ENCODE measurements around the gene GALNT17. TPM values are rescaled to one million over a fixed set of nuclear protein-coding genes. Genes with fewer than 3 reads are reported as not detected.

The GALNT17 gene
- total RNA-seq, 2 donors from 2014 or later, result 46.7 to 58.1 TPM

- Histone ChIP-seq H3K27me3 (replicated peaks; ENCODE audit: insufficient read depth) (no peaks in the 10 kb centered on the region), H3K9me3 (no peaks in the 10 kb centered on the region), H3K27ac (no peak overlapping the region), H3K4me3 (no peak overlapping the region), H3K36me3 (no peaks in the 10 kb centered on the region), H3K4me1 (replicated peaks) (no peaks in the 10 kb centered on the region)
- intact Hi-C loops (cut with DNase I), result no loop called here
- TF ChIP-seq POLR2AphosphoS5 (IDR thresholded peaks at IDR 0.05) (no peak), CTCF (IDR thresholded peaks at IDR 0.05) (no peak), POLR2A (IDR thresholded peaks at IDR 0.05) (no peak)
- DNase-seq (ENCODE audit: low spot score), result no peak
These were observed 222.8 kb downstream of the GALNT17 start for GRCh38 chr7:71354716-71355115.

- intact Hi-C loops (cut with DNase I), result no loop called here
- WGBS, result 42% methylated on average over 4 of the region's 4 CpGs
- no peak overlapping the region for H3K27ac ChIP-seq
These were observed 229.6 kb downstream of the GALNT17 start for GRCh38 chr7:71361451-71362032.

GRCh38 chr7:71362240-71362639 is 230.3 kb downstream of the GALNT17 start:
- no peak for DNase-seq (ENCODE audit: low spot score)
- Histone ChIP-seq H3K36me3 (no peaks in the 10 kb centered on the region), H3K4me1 (replicated peaks) (no peaks in the 10 kb centered on the region), H3K4me3 (no peak overlapping the region), H3K9me3 (no peaks in the 10 kb centered on the region), H3K27me3 (replicated peaks; ENCODE audit: insufficient read depth) (no peaks in the 10 kb centered on the region), H3K27ac (no peak overlapping the region)
- 89% methylated on average over 7 of the region's 7 CpGs for WGBS
- intact Hi-C loops (cut with DNase I), result no loop called here
- TF ChIP-seq POLR2A (IDR thresholded peaks at IDR 0.05) (no peak), CTCF (IDR thresholded peaks at IDR 0.05) (no peak), POLR2AphosphoS5 (IDR thresholded peaks at IDR 0.05) (no peak)

More at GRCh38 chr7:71361451-71362032, 229.6 kb downstream of the GALNT17 start:
- Histone ChIP-seq H3K4me3 (no peak overlapping the region), H3K36me3 (no peaks in the 10 kb centered on the region), H3K4me1 (replicated peaks) (no peaks in the 10 kb centered on the region), H3K9me3 (no peaks in the 10 kb centered on the region), H3K27me3 (replicated peaks; ENCODE audit: insufficient read depth) (no peaks in the 10 kb centered on the region)
- no peak for DNase-seq (ENCODE audit: low spot score)
- TF ChIP-seq POLR2A (IDR thresholded peaks at IDR 0.05) (no peak), POLR2AphosphoS5 (IDR thresholded peaks at IDR 0.05) (no peak), CTCF (IDR thresholded peaks at IDR 0.05) (no peak)

- intact Hi-C loops (cut with DNase I), result no loop called here
- H3K9me3 ChIP-seq, result no peaks in the 10 kb centered on the region
- 89% methylated on average over 5 of the region's 5 CpGs for WGBS
- no peak overlapping the region for H3K4me3 ChIP-seq
- H3K27me3 ChIP-seq (replicated peaks; ENCODE audit: insufficient read depth), result no peaks in the 10 kb centered on the region
- no peak for DNase-seq (ENCODE audit: low spot score)
- TF ChIP-seq CTCF (IDR thresholded peaks at IDR 0.05) (no peak), POLR2AphosphoS5 (IDR thresholded peaks at IDR 0.05) (no peak), POLR2A (IDR thresholded peaks at IDR 0.05) (no peak)
- no peak overlapping the region for H3K27ac ChIP-seq
- H3K36me3 ChIP-seq, result no peaks in the 10 kb centered on the region
- H3K4me1 ChIP-seq (replicated peaks), result no peaks in the 10 kb centered on the region
These were observed 231.3 kb downstream of the GALNT17 start for GRCh38 chr7:71363223-71363622.

GRCh38 chr7:71363627-71364026 is 231.7 kb downstream of the GALNT17 start:
- H3K27ac ChIP-seq, result no peak overlapping the region
- no peaks in the 10 kb centered on the region for H3K27me3 ChIP-seq (replicated peaks; ENCODE audit: insufficient read depth)
- no peak overlapping the region for H3K4me3 ChIP-seq
- no peak for DNase-seq (ENCODE audit: low spot score)
- no peaks in the 10 kb centered on the region for H3K4me1 ChIP-seq (replicated peaks)
- H3K9me3 ChIP-seq, result no peaks in the 10 kb centered on the region
- intact Hi-C loops (cut with DNase I), result no loop called here
- TF ChIP-seq POLR2A (IDR thresholded peaks at IDR 0.05), result no peak
- no peak for TF ChIP-seq CTCF (IDR thresholded peaks at IDR 0.05)
- no peak for TF ChIP-seq POLR2AphosphoS5 (IDR thresholded peaks at IDR 0.05)
- 96% methylated on average over 7 of the region's 7 CpGs for WGBS
- no peaks in the 10 kb centered on the region for H3K36me3 ChIP-seq

Data from prostate gland (tissue), 2 donors.